ENCODE measurements around the gene RAB30. TPM values are rescaled to one million over a fixed set of nuclear protein-coding genes. Genes with fewer than 3 reads are reported as not detected.

The RAB30 gene
- total RNA-seq, 4 donors from 2014 or later: 14.1 to 38.1 (median 24.4) TPM

DNA sequence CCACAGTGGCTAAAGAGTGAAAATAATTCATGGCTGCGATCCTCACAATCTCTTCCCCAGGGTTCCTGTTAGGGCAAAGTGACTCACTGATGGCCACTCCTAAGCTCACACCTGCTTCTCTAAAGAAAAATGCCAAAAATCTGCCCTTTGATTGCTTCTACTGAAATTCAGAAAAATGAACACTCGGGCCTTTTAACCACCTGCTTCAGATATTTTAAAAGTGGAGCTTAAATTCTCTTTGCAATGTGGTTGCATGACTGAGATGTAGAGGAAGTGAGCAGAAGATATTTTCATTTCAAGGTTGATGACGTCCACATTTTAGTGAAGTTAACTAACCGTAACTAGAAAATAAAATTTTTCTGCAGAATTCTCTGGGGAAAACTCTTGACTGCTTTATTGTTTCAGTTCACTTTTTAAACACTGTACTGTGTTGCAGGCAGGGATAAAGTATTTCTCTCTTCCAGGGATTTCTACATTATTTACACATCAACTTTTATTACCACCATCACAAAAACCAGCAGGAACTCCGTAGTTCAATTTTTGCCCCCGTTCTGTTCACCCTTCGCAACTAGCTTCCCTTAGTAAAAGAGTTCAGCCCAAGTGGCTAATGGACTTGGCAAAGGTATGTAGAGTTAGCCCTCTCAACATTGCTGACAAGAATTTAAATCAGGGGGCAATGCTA, 8.5 kb downstream of the RAB30 start:
- H3K4me3 ChIP-seq: no peak overlapping the region
- no peaks in the 10 kb centered on the region for H3K36me3 ChIP-seq
- 34% methylated on average over 7 of the region's 7 CpGs for WGBS
- no peaks in the 10 kb centered on the region for H3K27me3 ChIP-seq
- no peak for TF ChIP-seq CTCF (IDR thresholded peaks at IDR 0.05)
- no peak for TF ChIP-seq EP300 (IDR thresholded peaks at IDR 0.05)
- no peak for TF ChIP-seq POLR2AphosphoS5 (IDR thresholded peaks at IDR 0.05)
- no peak for TF ChIP-seq POLR2A (IDR thresholded peaks at IDR 0.05)
- no peak overlapping the region for H3K27ac ChIP-seq
- DNase-seq (ENCODE audit: low spot score in 2 of 2): no peak
- peaks cover 19% of the 10 kb centered on the region for H3K4me1 ChIP-seq
- no peaks in the 10 kb centered on the region for H3K9me3 ChIP-seq

- Histone ChIP-seq H3K27me3 (no peaks in the 10 kb centered on the region), H3K9me3 (no peaks in the 10 kb centered on the region), H3K36me3 (no peaks in the 10 kb centered on the region), H3K4me1 (peaks cover 19% of the 10 kb centered on the region), H3K27ac (no peak overlapping the region), H3K4me3 (no peak overlapping the region)
- TF ChIP-seq POLR2A (IDR thresholded peaks at IDR 0.05): no peak
- TF ChIP-seq EP300 (IDR thresholded peaks at IDR 0.05): no peak
- no peak for TF ChIP-seq CTCF (IDR thresholded peaks at IDR 0.05)
- no peak for TF ChIP-seq POLR2AphosphoS5 (IDR thresholded peaks at IDR 0.05)
- no peak for DNase-seq (ENCODE audit: low spot score in 2 of 2)
- WGBS: 86% methylated on average over 4 of the region's 4 CpGs
These were observed 9.8 kb downstream of the RAB30 start for GRCh38 chr11:83061883-83062282.

- H3K27ac ChIP-seq: no peak overlapping the region
- H3K9me3 ChIP-seq: no peaks in the 10 kb centered on the region
- DNase-seq (ENCODE audit: low spot score in 2 of 2): no peak
- H3K4me3 ChIP-seq: no peak overlapping the region
- no peaks in the 10 kb centered on the region for H3K27me3 ChIP-seq
- TF ChIP-seq EP300 (IDR thresholded peaks at IDR 0.05) (no peak), POLR2A (IDR thresholded peaks at IDR 0.05) (no peak), POLR2AphosphoS5 (IDR thresholded peaks at IDR 0.05) (no peak)
- H3K36me3 ChIP-seq: no peaks in the 10 kb centered on the region
- peaks cover 16% of the 10 kb centered on the region for H3K4me1 ChIP-seq
- 91% methylated on average over 3 of the region's 3 CpGs for WGBS
These were observed 10.7 kb downstream of the RAB30 start for GRCh38 chr11:83060965-83061364.

- Histone ChIP-seq H3K4me1 (peaks cover 26% of the 10 kb centered on the region), H3K27me3 (no peaks in the 10 kb centered on the region), H3K36me3 (no peaks in the 10 kb centered on the region), H3K27ac (no peak overlapping the region), H3K9me3 (no peaks in the 10 kb centered on the region), H3K4me3 (no peak overlapping the region)
- WGBS: 82% methylated on average over 3 of the region's 3 CpGs
- DNase-seq (ENCODE audit: low spot score in 2 of 2): no peak
- no peak for TF ChIP-seq POLR2AphosphoS5 (IDR thresholded peaks at IDR 0.05)
- no peak for TF ChIP-seq EP300 (IDR thresholded peaks at IDR 0.05)
- no peak for TF ChIP-seq CTCF (IDR thresholded peaks at IDR 0.05)
These were observed 14.0 kb downstream of the RAB30 start for GRCh38 chr11:83057721-83058120.

GRCh38 chr11:83056611-83057010, 15.1 kb downstream of the RAB30 start:
- Histone ChIP-seq H3K4me3 (no peak overlapping the region), H3K27me3 (no peaks in the 10 kb centered on the region), H3K4me1 (peaks cover 33% of the 10 kb centered on the region), H3K27ac (no peak overlapping the region), H3K36me3 (no peaks in the 10 kb centered on the region), H3K9me3 (no peaks in the 10 kb centered on the region)
- DNase-seq (ENCODE audit: low spot score in 2 of 2): no peak
- WGBS: 41% methylated on average over 1 of the region's 1 CpG
- TF ChIP-seq EP300 (IDR thresholded peaks at IDR 0.05): no peak
- TF ChIP-seq POLR2AphosphoS5 (IDR thresholded peaks at IDR 0.05): no peak
- TF ChIP-seq POLR2A (IDR thresholded peaks at IDR 0.05): no peak
- TF ChIP-seq CTCF (IDR thresholded peaks at IDR 0.05): no peak

DNA sequence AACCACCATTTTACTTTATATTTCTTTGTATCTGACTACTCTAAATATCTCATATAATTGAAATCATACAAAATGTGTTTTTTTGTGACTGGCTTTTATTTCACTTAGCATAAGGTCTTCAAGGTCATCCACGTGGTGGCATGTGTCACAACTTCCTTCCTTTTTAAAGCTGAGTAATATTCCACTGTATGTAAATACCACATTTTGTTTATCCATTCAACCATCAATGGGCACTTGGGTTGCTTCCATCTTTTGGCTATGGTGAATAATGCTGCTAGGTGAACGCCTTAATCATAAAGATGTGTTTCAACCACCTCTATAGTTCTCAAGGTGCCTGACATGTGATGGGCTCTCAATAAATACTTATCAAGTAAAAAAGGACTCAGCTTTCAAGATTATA, 15.5 kb downstream of the RAB30 start:
- Histone ChIP-seq H3K4me3 (no peak overlapping the region), H3K36me3 (no peaks in the 10 kb centered on the region), H3K27ac (no peak overlapping the region), H3K9me3 (no peaks in the 10 kb centered on the region), H3K4me1 (peaks cover 37% of the 10 kb centered on the region), H3K27me3 (no peaks in the 10 kb centered on the region)
- DNase-seq (ENCODE audit: low spot score in 2 of 2): no peak
- TF ChIP-seq CTCF (IDR thresholded peaks at IDR 0.05): no peak
- no peak for TF ChIP-seq POLR2A (IDR thresholded peaks at IDR 0.05)
- no peak for TF ChIP-seq POLR2AphosphoS5 (IDR thresholded peaks at IDR 0.05)
- no peak for TF ChIP-seq EP300 (IDR thresholded peaks at IDR 0.05)
- 69% methylated on average over 2 of the region's 2 CpGs for WGBS

All from suprapubic skin (tissue), 4 donors.